ENCODE results near the gene TMEM220.

Gene TMEM220

GRCh38 chr17:10664571-10664970 is 65.3 kb downstream of the TMEM220 start:
- no peak for DNase-seq (ENCODE audit: low spot score)

Data from SW480 (cell line).